DMS53 treated with DMSO at 0.1 percent for 48 hours (cell line): ENCODE results near the gene XKR8.

ENCODE experiments used
- DNase-seq: peaks from one replicate; lab custom pipeline; 2025; ENCODE audit not compliant: unreplicated experiment; lab: John Stamatoyannopoulos, UW

The XKR8 gene

GRCh38 chr1:27959792-27960603 lies at the start of gene XKR8:
XKR8 (plus strand) TSS chr1:27959973; CDS start chr1:27960070, 97 bp downstream.
- peak; percentile 82 for DNase-seq

- DNase-seq: no peak
These were observed 47.3 kb upstream of the XKR8 start for GRCh38 chr1:27912429-27912828.

GRCh38 chr1:27915082-27915575 lies 44.6 kb upstream of the XKR8 start:
- peak; percentile 60 for DNase-seq

- no peak for DNase-seq
These were observed 37.5 kb upstream of the XKR8 start for GRCh38 chr1:27922272-27922671.

GRCh38 chr1:27928216-27928954 lies 31.4 kb upstream of the XKR8 start:
- DNase-seq: no peak

GRCh38 chr1:27931184-27931583 lies 28.6 kb upstream of the XKR8 start:
- DNase-seq: no peak

- no peak for DNase-seq
These were observed 28.0 kb upstream of the XKR8 start for GRCh38 chr1:27931759-27932158.

GRCh38 chr1:27934818-27935549 lies 24.8 kb upstream of the XKR8 start, which contains the start of gene SMPDL3B:
SMPDL3B (plus strand) TSS chr1:27935000; CDS start chr1:27935184, 184 bp downstream.
- DNase-seq: peak; percentile 49

- no peak for DNase-seq
These were observed 24.1 kb upstream of the XKR8 start for GRCh38 chr1:27935721-27936120.

- no peak for DNase-seq
These were observed 23.4 kb upstream of the XKR8 start for GRCh38 chr1:27936370-27936769.

GRCh38 chr1:27937524-27937836 lies 22.3 kb upstream of the XKR8 start:
- DNase-seq: no peak

GRCh38 chr1:27938488-27938887 lies 21.3 kb upstream of the XKR8 start:
- no peak for DNase-seq

- DNase-seq: no peak
These were observed 19.5 kb upstream of the XKR8 start for GRCh38 chr1:27940297-27940696.

- DNase-seq: no peak
These were observed 18.8 kb upstream of the XKR8 start for GRCh38 chr1:27940870-27941560.

GRCh38 chr1:27941671-27942540 lies 17.9 kb upstream of the XKR8 start:
- no peak for DNase-seq

- DNase-seq: no peak
These were observed 14.8 kb upstream of the XKR8 start for GRCh38 chr1:27945020-27945419.

GRCh38 chr1:27949027-27949426 lies 10.7 kb upstream of the XKR8 start:
- no peak for DNase-seq

- DNase-seq: no peak
These were observed 8.4 kb upstream of the XKR8 start for GRCh38 chr1:27951396-27951795.

- DNase-seq: no peak
These were observed 7.6 kb upstream of the XKR8 start for GRCh38 chr1:27952147-27952546.

- DNase-seq: no peak
These were observed 5.6 kb upstream of the XKR8 start for GRCh38 chr1:27954186-27954585.
